GOT3 (cell line): ENCODE data around the gene NDC80.

ENCODE experiments used
- DNase-seq: peaks from one replicate; lab custom pipeline; 2025; ENCODE audit warnings: mixed read lengths; lab: John Stamatoyannopoulos, UW

The NDC80 gene

DNA sequence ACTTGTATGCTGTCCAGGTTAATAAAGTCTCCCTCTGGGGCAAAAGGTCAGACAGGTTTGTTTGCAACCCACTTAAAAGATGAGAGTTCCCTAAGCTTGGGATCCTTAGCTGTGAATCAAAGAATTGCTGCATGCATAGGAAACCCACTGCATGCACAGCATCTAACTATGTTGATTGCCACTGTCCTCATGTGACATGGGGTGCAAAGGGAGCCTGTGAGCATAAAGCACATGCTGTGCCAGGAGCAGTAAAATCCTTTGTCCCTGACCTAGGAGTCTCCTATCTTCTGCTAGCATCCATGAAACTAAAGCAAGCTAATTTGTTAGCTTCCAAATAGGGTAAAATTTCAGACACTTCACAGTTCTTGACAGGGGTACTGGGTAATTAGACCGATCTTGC is 13.8 kb upstream of the NDC80 start:
- no peak for DNase-seq

GRCh38 chr18:2559249-2559648 is 12.1 kb upstream of the NDC80 start:
- DNase-seq, result no peak

DNA sequence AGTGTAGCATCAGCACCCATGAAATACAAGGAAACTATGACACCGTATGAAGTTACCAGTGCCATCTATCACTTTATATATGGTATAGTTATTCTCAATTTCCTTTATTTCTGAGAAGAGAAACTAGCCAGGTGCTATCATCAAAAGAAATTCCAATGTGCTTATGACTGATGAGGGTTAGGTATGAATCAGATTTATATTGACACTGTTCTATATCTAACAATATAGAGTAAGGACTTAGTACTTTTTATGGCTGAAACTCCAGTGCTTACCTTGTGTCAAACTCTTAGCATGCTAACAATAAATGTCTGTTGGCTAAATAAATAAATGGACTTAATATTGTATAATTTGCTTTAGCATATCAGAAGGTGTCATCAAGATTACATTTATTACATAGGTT is 7.0 kb upstream of the NDC80 start:
- no peak for DNase-seq

DNA sequence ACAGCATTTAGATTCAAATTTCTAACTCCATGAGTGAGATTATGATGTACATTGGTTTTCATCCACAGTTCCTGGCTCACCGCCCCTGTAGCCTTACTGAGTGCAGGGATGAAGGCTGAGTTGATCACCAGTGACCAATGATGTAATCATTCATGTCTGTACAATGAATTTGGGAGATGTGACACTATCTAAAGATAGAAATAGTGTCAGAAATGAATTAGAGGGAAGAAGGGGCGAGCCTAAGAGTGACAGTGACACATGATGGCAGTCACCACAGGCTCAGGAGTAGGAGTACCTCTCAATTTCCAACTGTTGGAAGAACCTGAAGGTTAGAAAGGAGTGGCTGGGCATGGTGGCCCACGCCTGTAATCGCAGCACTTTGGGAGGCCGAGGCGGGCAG is 3.2 kb upstream of the NDC80 start:
- no peak for DNase-seq

DNA sequence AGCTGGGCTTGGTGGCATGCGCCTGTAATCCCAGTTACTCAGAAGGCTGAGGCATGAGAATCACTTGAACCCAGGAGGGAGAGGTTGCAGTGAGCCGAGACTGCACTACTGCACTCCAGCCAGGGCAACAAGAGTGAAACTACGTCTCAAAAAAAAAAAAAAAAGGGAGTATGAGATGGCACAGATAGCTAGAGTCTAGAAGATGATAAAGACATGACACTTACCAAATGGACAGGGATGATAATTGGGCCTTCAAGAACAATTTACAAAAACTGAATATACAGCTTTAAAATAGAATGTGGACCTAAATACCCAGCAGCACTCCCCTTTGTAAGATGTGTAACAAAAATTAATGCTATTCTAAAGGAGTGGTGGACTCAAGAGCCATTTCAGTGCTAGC is 2.8 kb upstream of the NDC80 start:
- DNase-seq, result no peak

GRCh38 chr18:2569338-2570207 is 1.8 kb upstream of the NDC80 start:
- DNase-seq, result no peak

GRCh38 chr18:2570772-2571199 is 571 bp upstream of the NDC80 start:
- peak; percentile 52 for DNase-seq

DNA sequence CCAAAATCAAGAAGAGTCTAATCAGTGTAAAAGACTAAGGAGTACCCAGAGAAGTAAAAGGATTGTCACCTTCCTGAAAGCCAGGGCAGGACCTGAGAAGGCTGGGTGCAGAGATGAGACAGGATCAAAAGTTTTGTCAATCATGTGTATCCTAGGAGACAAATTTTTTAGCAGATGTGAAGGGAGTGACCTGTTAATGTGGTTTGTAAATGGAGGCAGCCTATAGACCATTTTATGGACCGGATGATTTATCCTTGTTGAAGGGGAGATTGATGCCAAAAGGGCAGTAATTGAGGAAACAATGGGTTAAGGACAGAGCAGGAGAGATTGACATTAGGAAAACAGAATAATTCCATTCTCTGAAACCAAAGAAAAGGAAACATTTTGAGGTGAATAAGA is 813 bp downstream of the NDC80 start:
- no peak for DNase-seq

- DNase-seq, result no peak
These were observed 1.5 kb downstream of the NDC80 start for GRCh38 chr18:2572892-2573291.

DNA sequence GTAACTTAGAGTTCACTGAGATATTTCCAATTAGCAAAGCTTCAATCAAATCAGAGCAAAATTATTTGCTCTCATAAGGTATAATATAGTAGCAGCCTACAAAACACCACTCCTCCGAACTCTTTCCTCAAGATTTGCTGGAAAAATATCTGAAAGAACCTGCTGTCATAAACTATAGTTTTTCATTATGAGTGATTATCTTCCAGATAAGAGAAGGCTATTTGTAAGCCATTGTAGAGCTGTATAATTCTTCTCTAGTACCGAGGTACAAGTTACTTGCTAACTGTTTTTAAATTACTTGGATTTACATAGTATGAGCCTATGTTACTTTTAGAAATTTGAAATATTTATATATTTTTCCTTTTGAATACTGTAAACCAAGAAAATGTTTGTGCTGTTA is 2.1 kb downstream of the NDC80 start:
- DNase-seq, result no peak

GRCh38 chr18:2587788-2588187 is 16.4 kb downstream of the NDC80 start:
- DNase-seq, result no peak

GRCh38 chr18:2588666-2589344 is 17.4 kb downstream of the NDC80 start:
- no peak for DNase-seq

- DNase-seq, result no peak
These were observed 18.1 kb downstream of the NDC80 start for GRCh38 chr18:2589345-2590068.

DNA sequence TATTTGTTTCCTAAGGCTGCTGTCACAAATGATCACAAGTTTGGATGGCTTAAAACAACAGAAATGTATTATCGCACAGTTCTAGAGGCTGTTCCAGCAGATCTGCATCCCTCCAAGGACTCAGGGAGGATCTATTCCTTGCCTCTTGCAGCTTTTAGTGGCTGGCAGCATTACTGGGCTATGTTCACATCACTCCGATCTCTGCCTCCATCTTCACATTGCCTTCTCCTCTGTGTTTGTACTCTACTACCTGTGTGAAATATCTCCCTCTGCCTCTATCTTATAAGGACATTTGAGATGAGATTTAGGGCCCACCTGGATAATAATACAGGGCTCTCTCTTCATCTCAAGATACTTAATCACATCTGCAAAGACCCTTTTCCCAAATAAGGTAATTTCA is 18.9 kb downstream of the NDC80 start:
- no peak for DNase-seq

- no peak for DNase-seq
These were observed 26.3 kb downstream of the NDC80 start for GRCh38 chr18:2597639-2598038.

DNA sequence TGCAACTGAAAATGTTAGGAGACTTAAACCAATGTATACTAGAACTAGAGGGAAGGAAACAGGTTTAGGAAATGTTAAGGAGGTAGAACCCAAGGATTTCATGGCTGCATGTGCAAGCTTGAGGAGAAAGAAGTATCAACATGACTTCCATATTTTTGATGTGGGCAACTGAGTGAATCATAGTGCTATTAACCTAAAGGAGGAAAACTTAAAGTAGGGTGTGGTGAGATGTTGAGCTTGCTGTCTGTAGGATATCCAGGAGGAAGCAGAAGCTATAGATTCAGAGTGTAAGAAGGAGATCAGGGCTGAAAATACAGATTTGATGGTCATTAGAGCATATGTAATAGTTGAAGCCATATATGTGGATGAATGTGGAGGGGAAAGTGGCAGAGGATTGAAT is 31.5 kb downstream of the NDC80 start:
- no peak for DNase-seq

DNA sequence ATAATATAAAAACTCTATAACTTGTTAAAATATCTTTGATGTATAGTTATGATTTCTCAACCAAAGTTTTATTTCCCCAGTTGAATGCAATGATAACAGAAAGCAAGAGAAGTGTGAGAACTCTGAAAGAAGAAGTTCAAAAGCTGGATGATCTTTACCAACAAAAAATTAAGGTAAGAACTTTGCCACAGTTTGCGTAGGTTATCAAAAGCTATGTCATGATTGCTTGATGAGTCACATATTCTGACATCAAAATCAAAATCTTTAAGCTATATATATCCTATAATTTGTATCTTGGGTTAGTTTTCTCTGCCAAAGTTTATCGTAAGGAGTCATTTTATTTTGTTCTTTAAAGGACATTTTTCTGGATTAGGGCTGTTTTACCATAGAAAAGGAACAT is 35.0 kb downstream of the NDC80 start:
- no peak for DNase-seq

DNA sequence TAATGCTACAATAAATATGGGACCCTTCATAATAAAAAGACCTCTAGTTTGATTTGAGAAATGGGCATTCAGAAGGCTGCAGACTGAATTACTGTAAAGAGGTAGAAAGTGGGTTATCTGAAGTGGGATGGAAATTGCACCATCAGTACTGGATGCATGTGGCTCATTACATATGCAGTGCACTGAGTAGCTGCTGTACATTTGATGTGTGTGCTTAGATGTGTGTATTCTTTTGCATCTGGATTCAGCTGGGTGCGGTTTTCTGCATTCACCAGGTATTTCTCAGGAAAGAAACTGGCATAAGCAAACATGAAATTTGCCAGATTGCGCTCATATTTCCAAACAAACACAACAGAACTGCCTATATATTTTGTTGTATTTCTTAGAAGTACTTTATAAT is 38.2 kb downstream of the NDC80 start:
- DNase-seq, result no peak

DNA sequence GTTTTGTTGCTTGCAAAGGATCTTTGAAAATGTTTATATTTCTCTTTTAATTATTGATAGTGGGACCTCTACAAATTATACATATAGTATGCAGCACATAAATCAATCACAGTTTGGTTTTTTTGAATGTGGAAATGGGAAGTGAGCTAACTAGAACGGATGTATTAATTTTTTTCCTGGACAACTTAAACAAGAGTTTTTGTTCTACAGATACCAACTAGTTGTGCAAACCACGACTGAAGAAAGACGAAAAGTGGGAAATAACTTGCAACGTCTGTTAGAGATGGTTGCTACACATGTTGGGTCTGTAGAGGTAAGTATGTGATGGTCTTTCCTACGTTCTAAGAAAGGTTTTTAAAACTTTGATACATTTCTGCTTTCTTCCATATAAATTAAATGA is 39.2 kb downstream of the NDC80 start:
- no peak for DNase-seq

DNA sequence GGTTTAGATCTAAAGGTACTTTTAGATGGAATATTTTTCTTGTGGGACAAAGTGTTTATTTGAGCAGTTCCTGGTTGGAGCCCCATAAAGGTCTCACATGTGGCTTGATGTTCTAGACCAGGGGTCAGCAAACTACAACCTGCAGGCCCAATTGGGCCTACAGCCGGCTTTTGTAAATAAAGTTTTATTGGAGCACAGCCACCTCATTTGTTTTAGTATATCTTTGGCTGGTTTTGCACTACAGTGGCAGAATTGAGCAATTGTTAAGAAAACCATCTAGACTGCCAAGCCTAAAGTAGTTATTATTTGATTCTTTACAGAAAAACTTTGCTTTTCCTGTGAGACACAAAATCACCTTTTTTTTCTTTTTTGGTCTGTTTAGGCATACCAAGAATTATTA is 41.6 kb downstream of the NDC80 start:
- no peak for DNase-seq

DNA sequence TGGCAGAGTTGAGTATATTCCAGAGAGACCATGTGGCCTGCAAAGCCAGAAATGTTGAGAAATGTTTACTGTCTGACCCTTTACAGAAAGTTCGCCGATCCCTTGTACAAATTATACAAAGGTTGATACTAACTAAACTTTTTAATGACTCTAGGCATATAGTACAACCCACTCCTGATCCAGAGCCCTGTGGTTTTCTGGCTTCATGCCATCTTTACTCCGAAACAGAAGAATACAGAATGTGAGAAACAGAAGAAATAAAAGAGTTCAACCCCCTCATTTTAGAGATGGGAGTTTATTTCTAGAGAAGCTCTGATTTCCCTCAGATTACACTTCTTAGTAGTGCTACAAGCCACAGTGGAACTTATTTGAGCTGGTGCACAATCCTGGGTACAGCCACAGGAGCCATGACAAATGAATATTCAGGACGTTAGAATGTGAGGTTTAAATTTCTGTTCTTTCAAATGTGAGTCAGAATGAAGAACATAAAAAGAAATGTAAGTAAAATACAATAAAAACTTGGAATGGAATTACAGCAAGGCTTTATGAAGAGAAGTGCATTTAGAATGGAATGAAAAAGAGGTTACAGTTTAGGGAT is 46.1 kb downstream of the NDC80 start:
- DNase-seq, result no peak

- DNase-seq, result no peak
These were observed 46.7 kb downstream of the NDC80 start for GRCh38 chr18:2618009-2618408.

GRCh38 chr18:2625217-2625616 is 53.9 kb downstream of the NDC80 start:
- no peak for DNase-seq
